Epidermal melanocyte (primary cell): ENCODE data around the gene JCAD.
"Not testable (repeated sequence)": the region's sequence is repeated elsewhere in the genome, so short reads cannot be mapped to it uniquely, and the experiment has no call there.

Experiments
- DNase-seq: peaks from one replicate; pipeline ENCODE4 v3.0.0; 2011; ENCODE audit warnings: low spot score; ENCODE audit not compliant: insufficient read length

The JCAD gene

GRCh38 chr10:30026578-30026977 lies 32.8 kb downstream of the JCAD start:
- DNase-seq: no peak

GRCh38 chr10:30026080-30026479 lies 33.3 kb downstream of the JCAD start:
- DNase-seq: no peak

DNA sequence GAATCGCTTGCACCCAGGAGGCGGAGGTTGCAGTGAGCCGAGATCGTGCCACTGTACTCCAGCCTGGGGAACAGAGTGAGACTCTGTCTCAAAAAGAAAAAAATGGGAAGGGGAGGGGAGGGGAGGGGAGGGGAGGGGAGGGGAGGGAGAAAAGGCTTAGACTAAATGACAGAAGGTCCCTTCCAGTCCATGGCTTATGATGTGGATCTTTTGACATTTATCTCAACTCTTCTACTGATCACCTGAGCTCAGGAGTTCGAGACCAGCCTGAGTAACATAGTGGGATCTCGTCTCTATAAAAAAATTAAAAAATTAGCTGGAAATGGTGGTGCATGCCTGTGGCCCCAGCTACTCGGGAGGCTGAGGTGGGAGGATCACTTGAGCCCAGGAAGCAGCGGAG lies 34.0 kb downstream of the JCAD start:
- not testable (repeated sequence) for DNase-seq

DNA sequence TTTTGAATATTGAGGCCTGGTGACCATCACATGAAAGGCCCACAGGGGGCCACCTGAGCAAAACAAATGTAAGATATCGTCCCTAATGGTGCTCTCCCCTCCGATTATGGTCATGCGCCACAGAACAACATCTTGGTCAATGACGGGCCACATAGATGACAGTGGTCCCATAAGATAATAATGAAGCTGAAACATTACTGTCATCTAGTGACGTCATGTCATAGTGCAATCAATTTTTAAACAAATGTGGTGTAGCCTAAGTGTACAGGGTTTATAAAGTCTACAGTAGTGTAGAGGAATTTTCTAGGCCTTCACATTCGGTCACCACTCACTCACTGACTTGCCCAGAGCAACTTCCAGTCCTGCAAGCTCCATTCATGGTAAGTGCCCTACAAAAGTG lies 36.8 kb downstream of the JCAD start:
- no peak for DNase-seq

- DNase-seq: no peak
Observed at GRCh38 chr10:30019468-30019867, 39.9 kb downstream of the JCAD start.

DNA sequence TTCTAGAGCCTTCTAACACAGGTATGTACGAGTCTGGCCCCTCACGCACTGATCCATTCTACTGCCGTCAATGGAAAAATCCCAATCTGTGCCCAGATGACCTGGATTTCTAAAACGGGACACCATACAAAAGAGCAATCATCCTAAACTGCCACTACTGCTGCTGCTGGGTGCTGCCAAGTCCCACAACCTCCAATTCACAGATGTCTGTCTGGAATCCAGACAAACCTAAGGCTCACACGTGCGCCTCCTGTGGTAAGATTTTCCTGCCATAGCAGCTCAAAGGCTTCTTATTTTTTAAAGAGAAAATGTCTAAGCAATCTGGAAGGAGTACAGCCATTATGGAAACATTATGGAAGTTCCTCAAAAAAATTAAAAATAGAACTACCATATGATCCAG lies 40.9 kb downstream of the JCAD start:
- no peak for DNase-seq

DNA sequence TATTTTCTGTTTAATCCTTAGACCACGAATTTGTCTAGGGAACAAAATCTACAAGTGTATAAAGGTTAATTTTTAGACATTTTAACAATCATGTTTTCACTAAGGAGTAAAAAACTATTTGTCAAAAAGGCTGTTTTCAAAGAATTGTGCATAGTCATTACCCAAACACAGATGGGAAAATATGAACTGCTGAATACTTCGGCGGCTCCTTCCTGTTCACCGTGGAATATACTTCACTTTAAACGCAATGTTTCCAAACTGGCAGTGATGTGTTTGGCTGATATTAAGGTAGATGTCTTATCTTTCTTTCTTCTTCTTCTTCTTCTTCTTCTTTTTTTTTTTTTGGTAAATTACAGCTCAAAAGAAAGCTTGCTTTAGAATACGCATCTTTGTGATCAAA lies 41.4 kb downstream of the JCAD start:
- no peak for DNase-seq

- DNase-seq: no peak
Observed at GRCh38 chr10:30017556-30017955, 41.8 kb downstream of the JCAD start.

DNA sequence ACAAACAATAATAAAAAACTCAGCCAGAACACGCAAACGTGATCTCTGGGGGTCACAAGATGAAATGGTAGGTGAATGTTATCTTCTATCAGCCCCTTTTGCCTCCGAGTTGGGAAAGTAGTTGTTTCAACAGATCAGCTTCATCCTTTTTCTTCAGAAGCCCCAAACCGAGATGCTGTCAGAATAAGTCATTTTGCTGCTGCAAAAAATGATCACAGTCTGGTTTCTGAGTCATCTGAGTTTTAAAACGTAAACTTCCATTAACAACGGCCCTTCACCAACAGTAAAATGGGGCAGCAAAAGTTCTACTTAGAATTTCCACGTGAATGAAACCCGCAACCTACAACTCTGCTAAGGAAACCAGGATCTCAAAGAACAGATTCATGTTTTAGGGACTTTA lies 44.9 kb downstream of the JCAD start:
- no peak for DNase-seq

DNA sequence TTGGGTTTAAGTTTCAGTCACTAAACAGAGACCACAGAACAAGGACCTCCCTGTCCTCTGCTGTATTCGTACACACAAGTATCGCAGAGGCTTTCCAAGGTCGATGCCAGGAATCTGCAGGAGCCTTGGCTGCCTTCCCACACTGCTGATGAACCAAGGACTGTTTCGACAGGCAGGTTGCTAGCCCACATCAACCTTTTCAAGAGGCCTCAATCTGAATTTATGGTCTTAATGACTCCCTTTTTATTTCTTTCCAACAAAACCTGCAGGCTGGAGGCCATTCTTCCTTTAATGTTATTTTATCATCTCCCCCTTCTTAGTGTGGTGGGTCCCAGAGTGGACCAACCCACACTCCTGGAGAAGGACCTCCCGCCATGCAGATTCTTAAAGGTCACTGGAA lies 45.6 kb downstream of the JCAD start:
- DNase-seq: no peak

GRCh38 chr10:30011956-30012647 lies 47.3 kb downstream of the JCAD start:
- no peak for DNase-seq

DNA sequence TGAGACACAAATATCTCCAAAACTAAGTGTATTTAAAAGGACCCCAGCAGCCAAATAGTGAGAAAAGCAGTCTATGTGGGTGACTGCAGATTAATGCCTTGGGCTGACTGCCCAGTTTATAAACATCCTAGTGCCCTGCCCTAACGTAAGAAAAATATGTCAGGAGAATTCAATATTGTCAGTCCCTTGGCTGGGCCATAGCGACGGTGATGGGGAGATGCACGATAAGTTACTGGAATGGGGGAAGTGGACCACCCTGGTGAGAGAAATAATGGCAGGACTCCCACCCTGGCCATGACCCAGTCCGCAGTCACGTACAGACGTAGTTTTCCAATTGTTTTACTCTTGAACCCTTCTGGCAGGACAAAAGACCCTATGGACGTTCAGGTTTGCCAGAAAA lies 48.0 kb downstream of the JCAD start:
- no peak for DNase-seq

DNA sequence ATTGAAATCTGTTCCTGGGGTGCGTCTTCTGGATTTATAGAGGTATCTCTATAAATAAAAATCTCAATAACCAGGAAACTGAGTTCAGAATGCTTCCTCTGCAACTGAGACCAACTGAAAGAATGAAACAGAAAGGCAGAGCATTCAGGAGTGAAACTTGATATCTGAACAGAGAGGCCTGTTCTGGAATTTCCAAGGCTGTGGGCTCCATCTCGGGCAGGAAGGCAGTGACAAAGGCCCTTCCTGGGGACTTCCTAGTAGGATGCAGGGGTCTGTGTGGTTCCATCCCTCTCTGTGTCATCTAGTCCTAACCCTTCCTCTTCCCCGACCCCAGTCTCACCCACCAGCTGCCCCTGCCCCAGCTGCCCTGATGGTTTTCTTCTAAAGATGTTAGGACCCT lies 52.0 kb downstream of the JCAD start:
- DNase-seq: no peak

DNA sequence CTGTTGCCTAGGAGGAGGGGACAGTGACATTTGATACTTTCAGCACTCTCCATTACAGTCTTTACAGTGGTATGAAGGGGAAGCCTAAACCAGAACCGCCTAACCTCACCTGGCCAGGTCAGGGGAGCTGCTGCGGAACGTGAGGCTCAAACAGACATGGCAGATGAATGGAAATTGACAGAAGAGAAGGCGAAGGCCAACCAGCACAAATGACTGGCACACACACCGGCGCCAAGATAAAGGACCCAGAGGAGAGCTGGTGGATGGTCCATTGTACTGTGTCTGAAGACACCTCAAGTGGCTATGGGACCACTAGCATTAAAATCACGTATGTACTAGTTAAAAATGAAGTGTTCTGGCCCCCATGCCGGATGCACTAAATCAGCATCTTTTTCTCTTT lies 53.0 kb downstream of the JCAD start:
- DNase-seq: no peak

DNA sequence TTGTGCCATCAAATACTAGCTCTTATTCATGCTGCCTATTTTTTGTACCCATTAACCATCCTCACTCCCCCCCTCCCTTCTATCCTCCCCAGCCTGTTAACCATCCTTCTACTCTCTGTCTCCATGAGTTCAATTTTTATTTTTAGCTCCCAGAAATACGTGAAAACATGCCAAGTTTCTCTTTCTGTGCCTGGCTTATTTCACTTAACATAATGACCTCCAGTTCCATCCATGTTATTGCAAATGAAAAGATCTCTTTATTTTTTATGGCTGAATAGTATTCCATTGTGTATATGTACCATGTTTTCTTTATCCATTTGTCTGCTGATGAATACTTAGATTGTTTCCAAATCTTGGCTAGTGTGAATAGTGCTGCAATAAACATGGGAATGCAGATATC lies 54.3 kb downstream of the JCAD start:
- not testable (repeated sequence) for DNase-seq

- peak; percentile 52 for DNase-seq
Observed at GRCh38 chr10:30002426-30003266, 56.7 kb downstream of the JCAD start.

DNA sequence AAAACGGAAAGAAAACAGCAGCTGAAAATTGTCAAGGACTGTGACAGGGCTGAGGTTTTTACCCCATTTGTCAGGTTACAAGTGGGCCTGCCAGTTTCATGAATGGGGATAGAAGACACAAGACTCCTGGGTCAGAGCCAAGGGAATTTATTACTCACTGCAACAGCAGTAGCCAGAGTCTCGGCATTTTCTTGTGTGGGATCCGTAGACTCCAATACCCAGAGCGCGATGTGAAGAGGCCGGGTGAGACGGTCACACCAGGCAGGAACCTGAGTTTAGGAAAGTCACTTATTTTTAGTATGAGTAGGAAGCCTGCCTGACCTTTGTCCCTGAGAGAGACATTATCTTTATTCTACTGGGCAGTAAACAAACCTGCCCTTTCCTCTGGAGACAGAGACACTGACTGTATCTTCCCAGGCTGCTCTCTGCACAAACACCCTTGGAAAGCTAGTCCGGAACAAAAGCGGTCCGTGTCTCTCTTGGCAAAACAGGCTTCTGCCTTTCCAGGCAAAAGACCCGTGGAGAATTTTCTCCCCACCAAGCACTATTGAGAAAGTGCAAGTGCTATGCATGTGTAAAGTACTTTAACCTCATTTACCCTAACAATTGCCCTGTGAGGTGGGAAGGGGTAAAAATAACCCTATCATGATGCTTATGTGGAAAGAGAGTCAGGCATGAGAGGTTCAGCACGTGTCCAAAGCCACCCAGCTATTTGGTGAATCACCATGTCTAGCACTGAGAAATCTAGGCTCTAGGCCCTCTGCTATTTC lies 58.4 kb downstream of the JCAD start:
- DNase-seq: no peak

DNA sequence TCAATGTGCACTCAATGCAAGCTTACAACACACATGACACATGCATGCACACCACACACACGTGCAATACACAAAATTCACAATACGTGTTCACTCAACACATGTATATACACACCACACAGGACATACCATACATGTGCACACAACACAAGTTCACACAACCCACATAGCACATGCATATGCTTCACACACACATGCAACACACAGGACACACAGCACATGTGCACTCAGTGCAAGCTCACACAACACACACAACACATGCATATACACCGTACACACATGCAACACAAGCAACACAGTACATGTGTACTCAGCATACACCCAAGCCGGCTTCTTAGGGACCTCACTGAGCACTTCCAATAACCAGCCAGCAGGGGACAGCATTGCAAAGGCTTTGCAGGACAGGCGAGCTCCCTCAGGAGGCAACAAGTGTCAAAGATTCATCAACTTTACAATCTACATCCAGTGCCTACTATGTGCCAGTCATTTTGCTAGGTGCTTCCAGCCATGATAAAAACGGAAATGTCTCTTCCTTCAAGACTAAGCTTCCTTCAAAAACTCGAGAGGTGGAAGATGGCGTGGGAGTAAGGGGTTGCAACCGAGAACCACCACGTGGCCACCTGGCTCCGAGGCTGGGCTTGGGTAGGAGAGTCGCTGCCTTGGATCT lies 61.1 kb downstream of the JCAD start:
- DNase-seq: peak; percentile 68

DNA sequence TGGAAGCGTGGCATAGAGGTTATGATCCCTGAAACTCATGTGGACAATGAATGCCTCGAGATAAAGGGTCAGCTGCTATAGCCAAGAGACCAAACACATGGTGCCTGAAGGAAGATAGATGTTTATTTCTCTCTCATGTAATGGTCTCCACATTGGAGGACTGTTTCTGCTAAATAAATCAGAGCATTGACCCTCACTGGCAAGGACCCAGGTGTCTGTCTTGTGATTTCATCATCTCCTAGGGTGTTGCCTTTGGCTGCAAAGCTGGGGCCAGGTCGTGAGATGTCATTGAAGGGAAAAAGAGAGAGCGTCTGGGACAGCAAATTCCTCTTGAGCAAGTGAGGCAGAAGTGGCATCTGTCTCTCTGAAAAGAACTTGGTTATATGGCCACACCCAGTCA lies 64.6 kb downstream of the JCAD start:
- DNase-seq: no peak

- DNase-seq: no peak
Observed at GRCh38 chr10:29993319-29993915, 66.0 kb downstream of the JCAD start.

DNA sequence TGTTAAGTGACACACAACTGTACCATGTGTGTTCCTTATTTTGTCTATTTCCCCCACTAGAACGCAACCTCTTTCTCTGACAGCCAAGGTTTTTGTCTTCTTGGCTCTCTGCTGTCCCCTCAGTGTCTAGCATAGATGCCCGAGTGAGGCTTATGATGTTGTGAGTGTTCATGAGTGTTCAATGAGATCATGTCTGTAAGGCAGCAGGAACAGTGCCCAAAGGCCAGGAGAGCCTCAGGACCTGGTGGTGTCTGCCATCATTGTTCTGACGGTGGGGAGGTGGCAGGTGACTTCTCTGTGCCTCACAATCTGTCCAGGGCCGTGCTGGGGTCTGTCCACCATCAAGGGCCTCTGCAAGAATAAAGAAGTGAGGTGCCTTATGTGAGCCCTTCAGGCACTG lies 66.5 kb downstream of the JCAD start:
- DNase-seq: no peak
